HG03159 (cell line): Measurements from ENCODE around the gene NID2.

Experiments
- ATAC-seq: cut with Tn5 transposase; IDR thresholded peaks from one replicate; pipeline ENCODE4 v1.9.1; 2021; ENCODE audit warnings: mild to moderate bottlenecking, moderate library complexity; ENCODE audit not compliant: unreplicated experiment

The NID2 gene

DNA sequence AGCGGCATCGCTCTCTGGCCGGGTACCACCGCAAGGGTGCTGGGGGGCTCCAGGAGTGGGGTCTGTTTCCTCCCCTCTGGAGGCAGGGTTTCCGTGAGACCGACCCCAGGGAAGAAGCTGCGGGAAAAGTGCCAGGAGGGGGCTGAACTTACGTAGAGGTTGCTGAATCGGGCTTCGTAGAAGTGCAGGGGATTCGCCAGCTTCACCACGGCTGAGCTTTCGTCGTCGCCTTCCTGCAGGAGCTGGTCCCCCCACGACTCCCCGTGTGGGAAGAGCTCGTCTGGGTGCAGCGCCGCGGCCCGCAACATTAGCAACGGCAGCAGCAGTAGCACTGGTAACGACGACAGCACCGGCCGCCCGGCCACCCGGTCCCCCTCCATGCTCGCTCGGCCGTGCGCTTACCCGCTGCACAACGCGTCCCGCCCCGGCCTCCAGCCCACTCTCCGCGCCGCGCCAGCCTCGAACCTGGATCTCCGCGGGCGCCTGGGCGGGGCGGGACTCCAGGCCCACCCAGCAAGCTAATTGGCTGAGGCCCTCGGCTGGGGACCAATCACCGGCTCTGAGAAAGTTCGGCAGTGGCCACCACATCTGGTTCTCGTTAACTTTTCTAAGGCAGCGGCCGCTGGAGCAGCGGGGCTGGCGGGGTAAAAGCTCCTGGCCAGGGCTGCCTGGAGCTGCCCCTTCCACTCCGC lies at the start of gene NID2:
TSS of gene NID2 (minus strand) at position 445 of the 692 bp plus-strand sequence. CDS start at position 380, 65 bp downstream.
- ATAC-seq, result no peak

DNA sequence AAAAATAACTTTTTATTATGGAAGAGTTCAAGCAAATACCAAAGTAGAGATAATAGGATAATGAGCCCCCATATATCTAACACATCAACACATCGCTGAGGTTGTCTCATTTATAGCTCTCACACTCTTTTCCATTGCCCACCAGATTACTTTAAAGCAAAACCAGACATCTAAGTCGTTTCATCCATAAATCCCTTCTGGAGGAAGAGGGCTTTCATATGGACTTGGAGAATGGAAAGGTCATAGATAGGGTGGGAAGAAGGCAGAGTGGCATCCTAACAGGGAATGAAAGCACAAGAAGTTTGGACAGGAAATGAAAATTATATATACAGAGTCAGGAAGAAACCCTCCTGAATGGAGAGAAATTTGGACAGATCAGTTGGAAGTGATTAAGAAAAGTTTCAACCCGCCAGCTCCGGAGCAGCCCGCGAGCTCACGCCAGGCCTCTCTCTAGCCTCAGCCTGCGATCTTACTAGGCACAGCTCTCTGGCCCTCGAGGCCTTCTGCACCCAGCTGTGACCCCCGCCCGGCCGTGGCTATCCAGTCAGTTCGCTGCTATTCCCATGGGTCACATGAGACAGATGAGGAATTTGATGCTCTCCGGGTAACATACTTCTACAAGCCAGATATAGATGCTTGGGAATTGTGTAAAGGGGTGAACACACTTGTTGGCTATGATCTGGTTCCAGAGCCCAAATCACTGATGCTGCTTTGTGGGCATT lies 48.4 kb upstream of the NID2 start:
- no peak for ATAC-seq

GRCh38 chr14:52115286-52115685 lies 46.4 kb upstream of the NID2 start:
- no peak for ATAC-seq

- ATAC-seq, result no peak
Measured at GRCh38 chr14:52112336-52113018, 43.6 kb upstream of the NID2 start.

GRCh38 chr14:52111583-52111982 lies 42.7 kb upstream of the NID2 start:
- ATAC-seq, result no peak

DNA sequence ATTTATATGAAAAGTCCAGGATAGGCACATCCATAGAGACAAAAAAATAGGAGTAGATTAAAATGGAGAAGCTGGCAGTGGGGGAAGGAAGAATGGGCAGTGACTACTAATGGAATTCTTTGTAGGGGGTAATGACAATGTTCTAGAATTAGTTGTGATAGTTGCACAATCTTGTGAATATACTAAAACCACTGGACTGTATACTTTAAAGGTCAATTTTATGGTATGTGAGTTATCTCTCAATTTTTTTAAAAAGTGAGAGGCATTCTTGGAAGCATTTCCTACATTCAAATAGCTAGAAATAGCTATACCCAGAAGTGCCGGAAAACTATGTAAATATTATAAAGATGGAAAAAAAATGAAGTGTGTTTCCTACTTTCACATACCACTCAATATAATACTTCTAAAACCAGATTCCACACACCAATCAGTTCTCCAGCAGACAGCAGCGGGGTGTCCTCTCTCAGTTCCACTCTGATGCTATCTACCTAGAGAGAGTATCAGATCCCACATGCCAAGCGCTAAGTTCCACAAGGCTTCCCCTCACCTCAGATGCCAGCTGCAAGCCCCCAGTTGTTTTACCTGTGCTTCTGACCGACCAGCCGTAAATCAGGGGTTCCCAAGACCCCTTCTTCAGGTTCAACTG lies 41.7 kb upstream of the NID2 start:
- ATAC-seq, result no peak

- ATAC-seq, result no peak
Measured at GRCh38 chr14:52108823-52109222, 40.0 kb upstream of the NID2 start.

- no peak for ATAC-seq
Measured at GRCh38 chr14:52106840-52107239, 38.0 kb upstream of the NID2 start.

- ATAC-seq, result no peak
Measured at GRCh38 chr14:52103416-52103815, 34.6 kb upstream of the NID2 start.

DNA sequence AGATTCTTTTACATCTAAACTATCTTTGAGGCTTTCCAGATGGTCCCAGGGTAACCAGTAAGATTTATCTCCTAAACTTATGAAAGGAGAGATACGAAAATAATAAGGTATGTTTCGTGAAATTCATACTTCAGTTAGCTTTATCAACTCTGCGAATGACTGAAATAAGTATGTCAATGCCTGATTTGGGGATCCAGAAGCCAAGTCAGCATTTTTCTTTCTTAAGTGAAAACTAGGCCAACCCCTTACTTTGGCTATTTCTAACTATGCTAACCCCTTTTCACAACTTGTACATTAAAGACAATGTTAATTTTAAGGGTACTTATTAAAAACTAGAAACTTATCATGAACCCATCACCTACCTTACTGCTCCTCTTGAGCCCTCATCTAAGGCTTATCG lies 26.9 kb upstream of the NID2 start:
- ATAC-seq, result no peak

DNA sequence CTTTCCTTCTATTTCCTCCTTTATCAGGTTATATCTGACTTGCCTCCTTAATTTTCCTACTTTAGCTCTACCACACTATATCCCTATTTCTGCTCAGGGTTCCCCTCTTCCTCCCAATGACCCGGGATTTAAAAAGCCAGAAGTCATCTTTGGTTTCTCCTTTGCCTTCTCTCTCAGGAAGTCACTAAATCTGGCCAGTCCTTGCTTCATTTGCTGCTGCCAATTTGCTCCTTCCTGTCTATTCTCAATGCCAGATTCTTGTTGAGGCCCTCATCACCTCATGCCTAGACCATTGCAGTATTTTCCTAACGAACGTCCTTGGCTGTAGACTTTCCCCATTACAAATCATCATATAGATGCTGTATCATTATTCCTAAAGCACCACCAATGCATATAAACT lies 26.5 kb upstream of the NID2 start:
- no peak for ATAC-seq

DNA sequence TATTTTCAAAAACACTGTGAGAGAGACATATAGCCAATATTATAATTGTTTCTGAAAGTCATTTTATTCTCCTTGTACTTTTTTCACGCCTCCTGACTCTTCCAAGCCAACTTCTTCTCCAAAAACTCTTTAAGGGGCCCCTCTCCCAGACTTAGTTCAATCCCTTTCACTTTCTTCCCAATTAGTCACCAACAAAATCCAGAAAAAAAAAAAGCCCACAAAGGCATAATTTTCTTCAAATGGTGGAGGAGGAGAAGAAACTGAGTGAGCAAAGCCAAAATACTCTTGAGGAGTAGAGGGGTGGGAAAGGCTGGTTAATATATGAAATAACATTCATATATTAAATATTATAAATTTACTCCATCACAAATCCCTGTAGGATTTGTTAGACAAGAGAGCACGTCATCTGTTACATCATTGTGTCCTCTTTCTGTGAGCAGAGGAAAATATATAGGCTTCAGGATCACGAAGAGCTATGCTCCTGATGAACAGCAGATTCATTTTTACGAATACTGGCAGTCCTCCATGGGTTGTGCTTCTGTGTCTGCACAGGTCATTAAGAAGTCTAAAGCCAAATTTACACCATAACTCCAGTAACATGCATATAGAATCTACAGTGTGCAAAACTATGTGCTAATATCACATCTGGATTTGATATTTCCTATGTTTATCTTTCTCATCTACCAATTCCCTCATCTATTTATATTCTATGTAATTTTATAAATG lies 25.9 kb upstream of the NID2 start:
- no peak for ATAC-seq

GRCh38 chr14:52091928-52092327 lies 23.1 kb upstream of the NID2 start:
- no peak for ATAC-seq

- no peak for ATAC-seq
Measured at GRCh38 chr14:52090936-52091335, 22.1 kb upstream of the NID2 start.

- ATAC-seq, result no peak
Measured at GRCh38 chr14:52089218-52089617, 20.4 kb upstream of the NID2 start.

GRCh38 chr14:52086711-52087110 lies 17.9 kb upstream of the NID2 start:
- no peak for ATAC-seq

DNA sequence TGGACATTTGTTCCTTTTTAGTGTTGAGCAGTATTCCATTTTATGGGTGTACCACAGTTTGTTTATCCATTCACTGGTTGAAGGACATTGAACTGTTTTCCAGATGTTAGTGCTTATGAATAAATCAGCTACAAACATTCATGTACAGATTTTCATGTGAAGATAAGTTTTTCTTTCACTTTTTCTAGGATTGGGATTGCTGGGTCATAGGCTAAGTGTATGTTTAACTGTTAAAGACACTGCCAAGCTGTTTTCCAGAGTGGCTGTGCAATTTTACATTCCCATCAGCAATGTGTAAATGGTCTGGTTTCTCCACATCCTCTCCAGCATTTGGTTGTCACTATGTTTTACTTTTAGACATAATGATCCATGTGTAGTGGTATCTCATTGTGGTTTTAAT lies 14.0 kb upstream of the NID2 start:
- ATAC-seq, result no peak

- ATAC-seq, result no peak
Measured at GRCh38 chr14:52081964-52082363, 13.1 kb upstream of the NID2 start.

DNA sequence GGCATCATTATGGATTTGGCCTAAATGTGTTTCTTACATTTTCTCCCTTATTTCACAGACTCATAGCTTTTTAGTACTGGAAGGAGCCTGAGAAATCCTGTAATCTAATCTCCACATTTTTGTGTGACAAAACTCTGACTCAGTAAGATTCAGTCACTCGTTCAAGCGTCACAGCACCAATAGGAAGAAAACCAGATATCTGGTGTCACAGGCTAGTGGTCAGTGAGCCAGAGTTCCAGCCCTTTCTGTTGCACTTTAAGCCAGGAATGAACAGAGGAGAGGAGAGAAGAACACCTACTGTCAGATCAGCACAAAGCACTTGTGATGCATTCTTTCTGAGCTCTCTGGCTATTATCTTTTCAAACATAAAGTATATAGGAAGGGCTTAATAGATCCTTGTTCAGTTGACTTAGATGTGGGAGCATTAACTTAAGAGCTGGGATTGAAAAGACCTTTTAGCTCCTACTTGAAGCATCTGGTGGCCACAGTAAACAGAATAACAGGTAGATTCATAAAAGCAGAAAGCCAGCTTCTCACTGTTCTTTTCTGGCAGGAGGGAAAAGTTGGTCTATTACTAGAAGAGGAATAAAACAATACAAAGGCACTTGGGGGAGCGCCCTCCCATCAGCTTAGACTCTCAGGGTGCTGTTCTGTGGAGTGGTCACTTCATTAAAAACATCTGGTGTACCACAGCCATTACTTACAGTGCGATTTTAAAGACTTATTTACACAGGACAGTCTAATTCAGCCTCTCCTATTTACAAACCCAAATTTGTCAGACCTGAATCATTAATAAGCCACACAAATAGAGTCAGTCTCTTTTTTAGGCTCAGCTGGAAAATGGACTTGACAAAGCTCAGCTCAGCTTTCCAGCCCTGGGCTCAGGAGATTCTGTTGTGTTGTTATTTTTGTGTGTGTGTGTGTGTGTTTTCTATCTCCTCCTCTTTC lies 12.2 kb upstream of the NID2 start:
- no peak for ATAC-seq
